ENCODE measurements around the gene CNTLN.
"Not testable (repeated sequence)": the region's sequence is repeated elsewhere in the genome, so short reads cannot be mapped to it uniquely, and the experiment has no call there.

CNTLN gene

GRCh38 chr9:17414986-17415385 lies 280.1 kb downstream of the CNTLN start:
- no peak for DNase-seq (ENCODE audit: low read depth, low spot score)

- no peak for DNase-seq (ENCODE audit: low read depth, low spot score)
These were observed 288.3 kb downstream of the CNTLN start for GRCh38 chr9:17422994-17423680.

GRCh38 chr9:17423681-17424011 lies 288.8 kb downstream of the CNTLN start:
- DNase-seq (ENCODE audit: low read depth, low spot score) = no peak

GRCh38 chr9:17425384-17425783 lies 290.5 kb downstream of the CNTLN start:
- no peak for DNase-seq (ENCODE audit: low read depth, low spot score)

- DNase-seq (ENCODE audit: low read depth, low spot score) = no peak
These were observed 298.7 kb downstream of the CNTLN start for GRCh38 chr9:17433526-17433925.

GRCh38 chr9:17436854-17437253 lies 302.0 kb downstream of the CNTLN start:
- DNase-seq (ENCODE audit: low read depth, low spot score) = no peak

GRCh38 chr9:17437813-17438212 lies 303.0 kb downstream of the CNTLN start:
- no peak for DNase-seq (ENCODE audit: low read depth, low spot score)

GRCh38 chr9:17445126-17445525 lies 310.3 kb downstream of the CNTLN start:
- not testable (repeated sequence) for DNase-seq (ENCODE audit: low read depth, low spot score)

- DNase-seq (ENCODE audit: low read depth, low spot score) = no peak
These were observed 318.9 kb downstream of the CNTLN start for GRCh38 chr9:17453751-17454150.

- no peak for DNase-seq (ENCODE audit: low read depth, low spot score)
These were observed 328.1 kb downstream of the CNTLN start for GRCh38 chr9:17462869-17463464.

GRCh38 chr9:17470036-17470813 lies 335.4 kb downstream of the CNTLN start:
- DNase-seq (ENCODE audit: low read depth, low spot score) = no peak

GRCh38 chr9:17472126-17472525 lies 337.3 kb downstream of the CNTLN start:
- DNase-seq (ENCODE audit: low read depth, low spot score) = no peak

- no peak for DNase-seq (ENCODE audit: low read depth, low spot score)
These were observed 341.6 kb downstream of the CNTLN start for GRCh38 chr9:17476401-17476800.

GRCh38 chr9:17477816-17478215 lies 343.0 kb downstream of the CNTLN start:
- no peak for DNase-seq (ENCODE audit: low read depth, low spot score)

- no peak for DNase-seq (ENCODE audit: low read depth, low spot score)
These were observed 346.1 kb downstream of the CNTLN start for GRCh38 chr9:17480966-17481365.

GRCh38 chr9:17481565-17481964 lies 346.7 kb downstream of the CNTLN start:
- no peak for DNase-seq (ENCODE audit: low read depth, low spot score)

- DNase-seq (ENCODE audit: low read depth, low spot score) = no peak
These were observed 350.1 kb downstream of the CNTLN start for GRCh38 chr9:17484906-17485305.

GRCh38 chr9:17486396-17486795 lies 351.6 kb downstream of the CNTLN start:
- DNase-seq (ENCODE audit: low read depth, low spot score) = no peak

- no peak for DNase-seq (ENCODE audit: low read depth, low spot score)
These were observed 352.6 kb downstream of the CNTLN start for GRCh38 chr9:17487467-17487866.

GRCh38 chr9:17488662-17489061 lies 353.8 kb downstream of the CNTLN start:
- DNase-seq (ENCODE audit: low read depth, low spot score) = no peak

- DNase-seq (ENCODE audit: low read depth, low spot score) = no peak
These were observed 355.3 kb downstream of the CNTLN start for GRCh38 chr9:17490110-17490509.

GRCh38 chr9:17491780-17492179 lies 356.9 kb downstream of the CNTLN start:
- no peak for DNase-seq (ENCODE audit: low read depth, low spot score)

- no peak for DNase-seq (ENCODE audit: low read depth, low spot score)
These were observed 368.4 kb downstream of the CNTLN start for GRCh38 chr9:17503196-17503595.
